GM12878 (cell line): Measurements from ENCODE around the gene SCN5A. TPM values are rescaled to one million over a fixed set of nuclear protein-coding genes. Genes with fewer than 3 reads are reported as not detected.

ENCODE experiments used
- ATAC-seq: fragments of 200-7000 bp; cut with Tn5 transposase; 3 replicates; pipeline ENCODE4 v1.9.1; 2020; ENCODE audit warnings: mild to moderate bottlenecking, moderate library complexity
- BruUV-seq: library from RNA; stranded (reverse); fragments of 400-500 nt; replicated peaks from 2 replicates; lab custom pipeline; 2021; lab: Mats Ljungman, UMichigan
- CTCF ChIA-PET: fragments of 300-600 bp; sonication (Branson Sonifier 250); formaldehyde crosslinking; extraction: SDS; loops from one replicate; lab custom pipeline; 2021; ENCODE audit warnings: inconsistent platforms; lab: Yijun Ruan, JAX
- POLR2A ChIA-PET: fragments of 350-600 bp; formaldehyde crosslinking; extraction: SDS; loops from one replicate; lab custom pipeline; 2021; ENCODE audit warnings: inconsistent platforms; lab: Charles Lee
- RAD21 ChIA-PET: fragments of 300-600 bp; sonication (Branson Sonifier 250); formaldehyde crosslinking; loops from one replicate; lab custom pipeline; 2023; ENCODE audit warnings: antibody characterized with exemption; ENCODE audit not compliant: unreplicated experiment; lab: Charles Lee
- SMC1A ChIA-PET: fragments of 300-600 bp; sonication (Branson Sonifier 250); formaldehyde crosslinking; loops from one replicate; lab custom pipeline; 2023; ENCODE audit not compliant: unreplicated experiment, uncharacterized antibody; lab: Charles Lee
- DNase-seq: peaks from one replicate; pipeline ENCODE4 v3.0.0-alpha.2; 2011; ENCODE audit warnings: low read depth, low spot score
- FAIRE-seq: peaks from 3 replicates; lab custom pipeline; 2011; peaks lifted over from hg19 to GRCh38; lab: Jason Lieb, UNC
- H2AFZ ChIP-seq: 2 replicates; pipeline ENCODE4 v1.6.0; 2011; ENCODE audit warnings: low read depth, low read length, control low read depth; ENCODE audit not compliant: control insufficient read depth
- H3K27ac ChIP-seq: 2 replicates; pipeline ENCODE4 v1.5.1; 2011; ENCODE audit warnings: control low read depth; ENCODE audit not compliant: control insufficient read depth, insufficient read depth
- H3K27me3 ChIP-seq, 2 experiments: replicated peaks in 1 of 2; 2 replicates each; pipeline versions ENCODE4 v1.6.0 to v1.6.1; 2011; ENCODE audit warnings: low read length in 1 of 2; ENCODE audit not compliant: control insufficient read depth in 2 of 2, insufficient read depth in 2 of 2
- H3K36me3 ChIP-seq, 2 experiments: 2 replicates each; pipeline ENCODE4 v1.5.1; 2011; ENCODE audit warnings: low read length in 1 of 2; ENCODE audit not compliant: control insufficient read depth in 2 of 2, insufficient read depth in 2 of 2
- H3K4me1 ChIP-seq: 2 replicates; pipeline ENCODE4 v1.6.1; 2011; ENCODE audit warnings: mild to moderate bottlenecking, low read length, moderate library complexity, mixed read lengths; ENCODE audit not compliant: control insufficient read depth, insufficient read depth
- H3K4me2 ChIP-seq: 2 replicates; pipeline ENCODE4 v1.6.0; 2011; ENCODE audit warnings: control low read depth; ENCODE audit not compliant: control insufficient read depth, insufficient read depth
- H3K4me3 ChIP-seq: fragments of 200-600 bp; sonication (generic); 2 replicates; pipeline ENCODE4 v1.5.1; 2016
- H3K79me2 ChIP-seq: 2 replicates; pipeline ENCODE4 v1.6.0; 2011; ENCODE audit warnings: low read length; ENCODE audit not compliant: control insufficient read depth, insufficient read depth
- H3K9ac ChIP-seq: 2 replicates; pipeline ENCODE4 v1.8.0; 2011; ENCODE audit warnings: low read length, control low read depth, mixed read lengths; ENCODE audit not compliant: control insufficient read depth, insufficient read depth
- H3K9me3 ChIP-seq: replicated peaks from 3 replicates; pipeline ENCODE4 v1.5.1; 2011; ENCODE audit warnings: mild to moderate bottlenecking, low read length; ENCODE audit not compliant: control insufficient read depth, insufficient read depth
- H4K20me1 ChIP-seq: 2 replicates; pipeline ENCODE4 v1.6.0; 2011; ENCODE audit not compliant: control insufficient read depth, insufficient read depth
- E2F4 ChIP-seq: IDR thresholded peaks from 2 replicates; pipeline ENCODE4 v1.6.1; 2012; ENCODE audit warnings: low read depth, low read length, improper control_type of control experiment
- E4F1 ChIP-seq: fragments of 450-650 bp; IDR thresholded peaks from 2 replicates; pipeline ENCODE4 v1.6.1; 2018; ENCODE audit warnings: borderline replicate concordance, mild to moderate bottlenecking; ENCODE audit not compliant: partially characterized antibody
- EP300 ChIP-seq, 2 experiments: fragments of 150-350 bp in 1 of 2; IDR thresholded peaks; 2 replicates each; pipeline ENCODE4 v1.6.1; 2011 to 2012; ENCODE audit warnings: low read depth in 2 of 2, low read length in 2 of 2, borderline replicate concordance in 1 of 2, improper control_type of control experiment in 1 of 2, inconsistent platforms in 1 of 2; ENCODE audit not compliant: control insufficient read depth in 1 of 2
- ETV6 ChIP-seq, 2 experiments: fragments of 450-650 bp in 1 of 2; IDR thresholded peaks in 1 of 2; conservative IDR thresholded peaks in 1 of 2; 2 replicates each; pipeline ENCODE4 v1.6.1; 2014; ENCODE audit warnings: antibody characterized with exemption in 1 of 2, borderline replicate concordance in 1 of 2, low read depth in 1 of 2, mild to moderate bottlenecking in 1 of 2, moderate library complexity in 1 of 2
- IKZF2 ChIP-seq, 2 experiments: fragments of 450-650 bp; IDR thresholded peaks; 2 replicates each; pipeline ENCODE4 v1.6.1; 2017; ENCODE audit warnings: mild to moderate bottlenecking in 2 of 2, moderate library complexity in 2 of 2
- IRF5 ChIP-seq: fragments of 450-650 bp; IDR thresholded peaks from 2 replicates; pipeline ENCODE4 v1.6.1; 2017; ENCODE audit warnings: borderline replicate concordance
- NFXL1 ChIP-seq: fragments of 450-650 bp; IDR thresholded peaks from 2 replicates; pipeline ENCODE4 v1.6.1; 2017; ENCODE audit warnings: antibody characterized with exemption, mild to moderate bottlenecking, borderline replicate concordance
- POLR2A ChIP-seq: IDR thresholded peaks from 2 replicates; pipeline ENCODE4 v1.6.1; 2011; ENCODE audit warnings: low read depth, mild to moderate bottlenecking, low read length
- SMC3 ChIP-seq: IDR thresholded peaks from 2 replicates; pipeline ENCODE4 v1.6.1; 2011; ENCODE audit warnings: low read length, improper control_type of control experiment, borderline replicate concordance
- TCF7 ChIP-seq: IDR thresholded peaks from 2 replicates; pipeline ENCODE4 v1.6.1; 2014; ENCODE audit warnings: antibody characterized with exemption, borderline replicate concordance
- ZNF622 ChIP-seq: fragments of 450-650 bp; IDR thresholded peaks from 2 replicates; pipeline ENCODE4 v1.6.1; 2017; ENCODE audit warnings: mild to moderate bottlenecking, inconsistent platforms
- WGBS: methylation state at CpG from one replicate; pipeline ENCODE4 v1.1.6; 2016; ENCODE audit warnings: low lambda C conversion rate; ENCODE audit not compliant: insufficient replicate concordance, insufficient coverage; ENCODE audit errors: missing lambda C conversion rate; 5-methylcytosine and 5-hydroxymethylcytosine counted together
- in situ Hi-C: fragments of 300-500 bp; cut with MboI; formaldehyde crosslinking; loops from 9 replicates; pipeline ENCODE4 v1.14.3; 2018; ENCODE audit warnings: mixed read lengths
- intact Hi-C: fragments of 100-400 bp; cut with micrococcal nuclease; formaldehyde crosslinking; loops from one replicate; pipeline ENCODE4 v1.14.2; 2022; ENCODE audit not compliant: unreplicated experiment
- polyA plus RNA-seq, 11 experiments: library from polyadenylated mRNA; depleted of rRNA in 4 of 11; unstranded in 6 of 11; stranded (reverse) in 5 of 11; fragments of >200 nt; fragmentation: Nextera tagmentation in 4 of 11; fragmentation: Illumina TruSeq in 1 of 11; extraction: Ambion mirVana in 4 of 11; extraction: Trizol in 1 of 11; gene quantifications; 1 replicate in 1 of 11; 2 replicates in 10 of 11; pipeline versions ENCODE4 v1.2.1 to v1.2.3, GENCODE V29; 2011 to 2016; ENCODE audit warnings: inconsistent platforms in 2 of 11, missing spikeins in 2 of 11, low read depth in 1 of 11
- total RNA-seq, 4 experiments: library from RNA; depleted of rRNA in 3 of 4; stranded (reverse); fragments of >200 nt in 3 of 4; fragmentation: Illumina TruSeq in 1 of 4; extraction: Trizol in 1 of 4; gene quantifications; 2 replicates each; pipeline versions ENCODE4 v1.2.1 to v1.2.3, GENCODE V29; 2013 to 2021
- TF ChIP-seq, protein P1 (sequence below): fragments of 450-650 bp; conservative IDR thresholded peaks from 2 replicates; pipeline ENCODE4 v1.6.1; 2017; ENCODE audit warnings: mild to moderate bottlenecking, moderate library complexity
- TF ChIP-seq, protein P2 (sequence below): fragments of 450-650 bp; IDR thresholded peaks from 2 replicates; pipeline ENCODE4 v1.6.1; 2017; ENCODE audit warnings: mild to moderate bottlenecking, moderate library complexity

SCN5A gene
- total and polyA plus RNA-seq, 10 of the 15 experiments (the other 5 are each of a cell fraction or from before 2014, with no cell fraction given), result not detected

- FAIRE-seq, result no peak
- no peaks in the 10 kb centered on the region for H3K79me2 ChIP-seq
- no peaks in the 10 kb centered on the region for H3K4me1 ChIP-seq
- H3K4me2 ChIP-seq, result no peak overlapping the region
- no peaks in the 10 kb centered on the region for H3K36me3 ChIP-seq
- H3K27me3 ChIP-seq, result no peaks in the 10 kb centered on the region; a peak in 2 of 4 replicates
- POLR2A ChIA-PET, result no interaction called here
- no peaks in the 10 kb centered on the region for H4K20me1 ChIP-seq
- 0% methylated on average over 5 of the region's 5 CpGs for WGBS
- no TSS peak for BruUV-seq
- H3K9ac ChIP-seq, result no peak overlapping the region
- RAD21 ChIA-PET, result no interaction called here
- no peaks in the 10 kb centered on the region for H3K9me3 ChIP-seq
- intact Hi-C loops, result no loop called here
- SMC1A ChIA-PET, result no interaction called here
- H2AFZ ChIP-seq, result no peak overlapping the region
- CTCF ChIA-PET, result interaction anchor here (0.5 kb wide), 1 partner anchor 337 kb away, joined by 3 read pairs; no protein-coding TSS in a partner anchor
- no peak overlapping the region for H3K4me3 ChIP-seq
- no peak for DNase-seq
- H3K27ac ChIP-seq, result no peak overlapping the region
- in situ Hi-C loops, result no loop called here
- no peak for ATAC-seq
- TF ChIP-seq E2F4, result no peak
- TF ChIP-seq, protein P1, sequence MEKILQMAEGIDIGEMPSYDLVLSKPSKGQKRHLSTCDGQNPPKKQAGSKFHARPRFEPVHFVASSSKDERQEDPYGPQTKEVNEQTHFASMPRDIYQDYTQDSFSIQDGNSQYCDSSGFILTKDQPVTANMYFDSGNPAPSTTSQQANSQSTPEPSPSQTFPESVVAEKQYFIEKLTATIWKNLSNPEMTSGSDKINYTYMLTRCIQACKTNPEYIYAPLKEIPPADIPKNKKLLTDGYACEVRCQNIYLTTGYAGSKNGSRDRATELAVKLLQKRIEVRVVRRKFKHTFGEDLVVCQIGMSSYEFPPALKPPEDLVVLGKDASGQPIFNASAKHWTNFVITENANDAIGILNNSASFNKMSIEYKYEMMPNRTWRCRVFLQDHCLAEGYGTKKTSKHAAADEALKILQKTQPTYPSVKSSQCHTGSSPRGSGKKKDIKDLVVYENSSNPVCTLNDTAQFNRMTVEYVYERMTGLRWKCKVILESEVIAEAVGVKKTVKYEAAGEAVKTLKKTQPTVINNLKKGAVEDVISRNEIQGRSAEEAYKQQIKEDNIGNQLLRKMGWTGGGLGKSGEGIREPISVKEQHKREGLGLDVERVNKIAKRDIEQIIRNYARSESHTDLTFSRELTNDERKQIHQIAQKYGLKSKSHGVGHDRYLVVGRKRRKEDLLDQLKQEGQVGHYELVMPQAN, result no peak
- TF ChIP-seq IKZF2 (IDR thresholded peaks at IDR 0.05), result no peak
- TF ChIP-seq SMC3, result no peak
- TF ChIP-seq, protein P2, sequence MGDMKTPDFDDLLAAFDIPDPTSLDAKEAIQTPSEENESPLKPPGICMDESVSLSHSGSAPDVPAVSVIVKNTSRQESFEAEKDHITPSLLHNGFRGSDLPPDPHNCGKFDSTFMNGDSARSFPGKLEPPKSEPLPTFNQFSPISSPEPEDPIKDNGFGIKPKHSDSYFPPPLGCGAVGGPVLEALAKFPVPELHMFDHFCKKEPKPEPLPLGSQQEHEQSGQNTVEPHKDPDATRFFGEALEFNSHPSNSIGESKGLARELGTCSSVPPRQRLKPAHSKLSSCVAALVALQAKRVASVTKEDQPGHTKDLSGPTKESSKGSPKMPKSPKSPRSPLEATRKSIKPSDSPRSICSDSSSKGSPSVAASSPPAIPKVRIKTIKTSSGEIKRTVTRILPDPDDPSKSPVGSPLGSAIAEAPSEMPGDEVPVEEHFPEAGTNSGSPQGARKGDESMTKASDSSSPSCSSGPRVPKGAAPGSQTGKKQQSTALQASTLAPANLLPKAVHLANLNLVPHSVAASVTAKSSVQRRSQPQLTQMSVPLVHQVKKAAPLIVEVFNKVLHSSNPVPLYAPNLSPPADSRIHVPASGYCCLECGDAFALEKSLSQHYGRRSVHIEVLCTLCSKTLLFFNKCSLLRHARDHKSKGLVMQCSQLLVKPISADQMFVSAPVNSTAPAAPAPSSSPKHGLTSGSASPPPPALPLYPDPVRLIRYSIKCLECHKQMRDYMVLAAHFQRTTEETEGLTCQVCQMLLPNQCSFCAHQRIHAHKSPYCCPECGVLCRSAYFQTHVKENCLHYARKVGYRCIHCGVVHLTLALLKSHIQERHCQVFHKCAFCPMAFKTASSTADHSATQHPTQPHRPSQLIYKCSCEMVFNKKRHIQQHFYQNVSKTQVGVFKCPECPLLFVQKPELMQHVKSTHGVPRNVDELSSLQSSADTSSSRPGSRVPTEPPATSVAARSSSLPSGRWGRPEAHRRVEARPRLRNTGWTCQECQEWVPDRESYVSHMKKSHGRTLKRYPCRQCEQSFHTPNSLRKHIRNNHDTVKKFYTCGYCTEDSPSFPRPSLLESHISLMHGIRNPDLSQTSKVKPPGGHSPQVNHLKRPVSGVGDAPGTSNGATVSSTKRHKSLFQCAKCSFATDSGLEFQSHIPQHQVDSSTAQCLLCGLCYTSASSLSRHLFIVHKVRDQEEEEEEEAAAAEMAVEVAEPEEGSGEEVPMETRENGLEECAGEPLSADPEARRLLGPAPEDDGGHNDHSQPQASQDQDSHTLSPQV, result no peak
- TF ChIP-seq NFXL1, result no peak
- TF ChIP-seq EP300 (IDR thresholded peaks at IDR 0.05; ENCODE audit: borderline replicate concordance in 1 of 2, control insufficient read depth in 1 of 2, low read depth in 2 of 2, low read length in 2 of 2), result no peak
- no peak for TF ChIP-seq POLR2A
- no peak for TF ChIP-seq ZNF622
- no peak for TF ChIP-seq E4F1
- TF ChIP-seq TCF7, result no peak
- no peak for TF ChIP-seq IRF5
- no peak for TF ChIP-seq ETV6 (conservative IDR thresholded peaks at IDR 0.05 in 1 of 2, IDR thresholded peaks at IDR 0.05 in 1 of 2; ENCODE audit: borderline replicate concordance in 1 of 2, low read depth in 1 of 2)
These were observed 35.1 kb upstream of the SCN5A start for GRCh38 chr3:38684546-38684945.
